GM21529 (cell line): ENCODE measurements around the gene PLG.
"Not testable (repeated sequence)": the region's sequence is repeated elsewhere in the genome, so short reads cannot be mapped to it uniquely, and the experiment has no call there.

Source experiments
- ATAC-seq: cut with Tn5 transposase; IDR thresholded peaks from one replicate; pipeline ENCODE4 v1.9.1; 2021; ENCODE audit not compliant: unreplicated experiment

PLG gene

DNA sequence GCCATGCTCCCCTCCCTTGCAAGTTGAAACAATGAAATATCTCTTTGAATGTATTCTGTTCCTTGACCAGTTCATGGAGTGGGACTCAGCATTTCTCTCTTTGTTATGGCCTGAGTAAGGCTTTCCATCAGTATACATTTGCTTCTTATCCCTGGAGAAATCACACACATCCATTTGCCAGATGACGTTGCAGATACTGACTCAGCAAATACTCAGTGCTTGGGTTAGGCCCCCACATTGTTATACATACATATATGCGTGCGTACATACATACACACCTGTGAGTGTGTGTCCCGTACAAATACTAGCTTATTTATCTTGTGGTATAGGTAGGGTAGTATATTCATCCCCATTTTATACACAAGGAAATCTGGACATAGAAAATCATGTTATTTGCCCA is 72.4 kb downstream of the PLG start:
- ATAC-seq = no peak

DNA sequence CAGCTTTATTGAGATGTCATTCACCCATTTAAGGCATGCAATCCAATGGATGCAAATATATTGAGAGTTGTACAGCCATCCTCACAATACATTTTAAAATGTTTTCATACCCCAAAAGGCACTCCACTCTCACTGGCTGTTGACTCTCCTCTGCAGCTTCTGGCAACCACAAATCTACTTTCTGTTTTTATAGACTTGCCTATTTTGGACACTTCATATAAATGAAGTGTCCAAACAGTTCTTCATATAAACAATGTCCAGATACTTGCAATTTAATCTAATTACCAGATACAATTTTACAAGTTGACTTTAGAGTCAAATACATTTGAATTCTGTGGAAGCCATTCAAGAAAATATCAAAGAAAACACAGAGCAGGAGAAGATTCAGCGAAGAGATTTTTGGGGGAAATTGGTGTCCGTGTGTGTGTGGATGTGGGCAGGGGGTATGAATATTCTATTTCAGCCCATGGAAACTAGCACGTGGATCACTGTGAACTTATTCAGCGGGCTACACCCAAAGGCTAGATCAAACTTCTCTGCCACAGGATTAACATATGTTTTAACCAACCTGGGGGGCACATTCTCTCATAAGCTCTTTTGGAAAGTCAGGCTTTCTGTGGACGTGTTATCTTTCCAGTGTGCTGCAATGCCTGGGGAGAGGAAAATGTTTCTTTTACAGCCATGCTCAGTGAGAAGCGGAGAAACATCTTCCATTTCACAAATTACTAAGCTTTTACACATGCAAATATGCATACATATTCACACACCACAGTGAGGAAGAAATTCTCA is 73.9 kb downstream of the PLG start:
- ATAC-seq = peak; percentile 83

DNA sequence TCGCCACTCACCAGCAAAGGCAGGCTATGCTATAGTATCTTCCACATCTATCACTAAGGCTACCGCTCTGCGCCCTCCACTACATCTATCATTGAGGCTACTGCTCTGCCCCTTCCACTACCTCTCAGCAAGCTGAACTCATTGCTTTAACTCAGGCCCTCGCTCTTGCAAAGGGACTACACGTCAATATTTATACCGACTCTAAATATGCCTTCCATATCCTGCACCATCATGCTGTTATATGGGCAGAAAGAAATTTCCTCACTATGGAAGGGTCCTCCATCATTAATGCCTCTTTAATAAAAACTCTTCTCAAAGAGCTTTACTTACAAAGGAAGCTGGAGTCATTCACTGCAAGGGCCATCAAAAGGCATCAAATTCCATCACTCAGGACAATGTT is 77.1 kb downstream of the PLG start:
- not testable (repeated sequence) for ATAC-seq

DNA sequence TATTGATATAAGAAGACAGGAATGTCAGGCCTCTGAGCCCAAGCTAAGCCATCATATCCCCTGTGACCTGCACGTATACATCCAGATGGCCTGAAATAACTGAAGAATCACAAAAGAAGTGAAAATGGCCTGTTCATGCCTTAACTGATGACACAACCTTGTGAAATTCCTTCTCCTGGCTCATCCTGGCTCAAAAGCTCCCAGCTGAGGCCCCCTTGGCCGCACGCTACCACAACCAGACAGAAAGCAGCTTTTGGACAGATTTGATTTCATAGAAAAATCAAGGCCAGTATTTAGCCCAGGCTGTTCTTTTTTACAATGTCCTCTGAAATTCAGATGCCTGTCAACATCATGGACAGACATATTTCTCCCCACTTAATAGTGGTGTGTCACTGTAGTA is 78.6 kb downstream of the PLG start:
- not testable (repeated sequence) for ATAC-seq

DNA sequence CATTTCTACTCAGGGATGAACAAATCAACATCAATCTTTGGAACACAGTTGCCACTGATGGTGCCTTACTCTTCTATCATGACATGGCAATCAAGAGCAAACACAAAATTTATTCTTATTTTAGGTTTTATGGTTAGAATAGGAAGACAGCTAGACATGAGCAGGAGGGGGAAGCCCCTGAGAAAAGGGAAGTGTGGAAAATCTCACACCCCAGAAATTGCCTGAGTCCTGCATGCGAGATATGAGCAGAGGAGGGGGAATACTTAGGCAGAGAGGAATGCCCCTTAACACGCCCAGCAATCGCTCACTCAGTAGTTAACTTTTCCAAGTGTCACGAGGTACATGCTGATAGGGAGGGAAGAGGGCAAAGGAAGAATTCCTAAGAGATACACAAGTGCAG is 79.3 kb downstream of the PLG start:
- ATAC-seq = no peak

DNA sequence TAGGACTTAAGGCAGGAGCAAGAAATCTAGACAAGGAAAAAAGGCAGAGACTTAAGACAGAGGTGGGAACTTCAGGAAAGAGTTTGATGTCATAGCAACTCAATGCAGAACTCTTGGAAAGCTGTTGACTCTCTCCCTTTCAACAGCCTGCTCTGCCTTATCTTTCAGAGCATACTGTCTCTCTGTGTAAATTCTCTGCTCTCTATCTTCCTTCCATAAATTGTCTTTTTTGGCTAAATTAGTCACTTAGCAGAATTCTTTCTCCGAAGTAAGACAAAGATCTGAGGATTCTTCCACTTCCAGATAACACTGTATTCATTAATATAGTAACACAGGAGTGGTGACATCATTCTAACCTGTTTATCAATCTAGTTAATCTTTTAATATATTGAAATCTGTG is 80.2 kb downstream of the PLG start:
- ATAC-seq = no peak

DNA sequence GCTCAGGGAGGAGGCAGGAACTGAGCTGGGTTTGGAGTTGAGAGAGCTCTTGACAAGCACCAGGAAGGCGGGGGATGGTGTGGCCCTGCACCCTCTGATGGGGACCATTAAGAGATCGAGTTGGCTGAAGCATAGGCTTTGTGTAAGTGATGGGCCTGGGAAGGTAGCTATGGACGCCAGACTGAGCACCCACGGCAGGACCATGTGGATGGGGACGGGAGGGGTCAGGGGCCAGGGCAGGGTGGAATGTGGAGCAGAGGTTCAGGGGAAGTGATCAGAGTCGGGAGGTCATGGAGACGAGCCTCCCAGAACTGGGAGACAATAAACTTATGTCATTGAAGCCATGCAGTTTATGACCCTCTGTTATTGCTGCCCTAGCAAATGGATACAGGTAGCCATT is 81.7 kb downstream of the PLG start:
- ATAC-seq = no peak

DNA sequence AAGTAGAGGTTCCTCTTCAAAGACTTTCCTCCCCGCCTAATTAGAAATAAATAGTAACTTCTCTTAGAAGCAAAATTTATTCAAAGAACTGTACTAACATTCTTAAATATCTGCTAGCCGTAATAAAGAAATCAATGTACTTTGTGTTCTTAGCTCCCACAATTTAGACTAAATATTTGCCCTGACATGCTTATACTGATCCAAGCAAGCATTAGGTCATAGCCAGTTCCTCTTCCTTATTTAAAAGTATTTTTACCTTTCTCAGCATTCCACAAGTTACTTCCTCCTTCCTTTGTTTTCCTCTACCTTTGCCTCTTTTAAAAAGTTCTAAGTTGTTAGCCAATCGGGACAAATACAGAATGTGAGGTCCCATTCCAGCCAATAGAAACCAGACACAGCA is 86.1 kb downstream of the PLG start:
- not testable (repeated sequence) for ATAC-seq

DNA sequence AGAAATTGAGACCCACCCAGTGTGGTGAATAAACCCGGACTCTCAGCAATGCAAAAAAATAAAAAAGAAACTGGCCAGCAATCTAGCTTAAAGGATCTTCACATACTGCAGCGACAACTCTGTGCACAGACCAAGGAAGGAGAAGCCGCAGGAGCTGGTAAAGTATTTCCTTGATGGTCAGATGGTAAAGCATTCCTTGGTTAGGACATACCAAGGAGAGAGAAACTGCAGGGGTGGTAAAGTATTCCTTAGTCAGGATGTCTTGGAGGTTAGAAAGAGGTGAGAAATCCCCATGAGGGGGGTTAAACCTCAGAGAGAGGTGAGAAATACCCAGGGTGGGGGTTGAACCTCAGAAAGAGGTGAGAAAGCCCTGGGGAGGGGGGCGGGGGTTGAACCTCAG is 86.8 kb downstream of the PLG start:
- no peak for ATAC-seq

DNA sequence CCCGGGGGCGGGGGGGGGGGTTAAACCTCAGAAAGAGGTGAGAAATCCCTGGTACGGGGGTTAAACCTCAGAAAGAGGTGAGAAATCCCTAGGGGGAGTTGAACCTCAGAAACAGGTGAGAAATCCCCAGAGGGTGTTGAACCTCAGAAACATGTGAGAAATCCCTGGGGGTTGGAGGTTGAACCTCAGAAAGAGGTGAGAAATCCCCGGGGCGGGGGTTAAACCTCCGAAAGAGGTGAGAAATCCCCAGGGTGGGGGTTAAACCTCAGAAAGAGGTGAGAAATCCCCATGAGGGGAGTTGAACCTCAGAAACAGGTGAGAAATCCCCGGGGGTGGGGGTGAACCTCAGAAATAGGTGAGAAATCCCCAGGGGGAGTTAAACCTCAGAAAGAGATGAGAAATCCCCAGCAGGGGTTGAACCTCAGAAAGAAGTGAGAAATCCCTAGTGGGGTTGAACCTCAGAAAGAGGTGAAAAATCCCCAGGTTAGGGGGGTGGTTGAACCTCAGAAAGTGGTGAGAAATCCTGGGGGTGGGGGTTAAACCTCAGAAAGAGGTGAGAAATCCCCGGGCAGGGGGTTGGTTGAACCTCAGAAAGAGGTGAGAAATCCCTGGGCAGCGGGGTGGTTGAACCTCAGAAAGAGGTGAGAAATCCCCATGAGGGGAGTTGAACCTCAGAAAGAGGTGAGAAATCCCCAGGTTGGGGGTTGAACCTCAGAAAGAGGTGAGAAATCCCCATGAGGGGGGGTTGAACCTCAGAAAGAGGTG is 87.4 kb downstream of the PLG start:
- no peak for ATAC-seq

DNA sequence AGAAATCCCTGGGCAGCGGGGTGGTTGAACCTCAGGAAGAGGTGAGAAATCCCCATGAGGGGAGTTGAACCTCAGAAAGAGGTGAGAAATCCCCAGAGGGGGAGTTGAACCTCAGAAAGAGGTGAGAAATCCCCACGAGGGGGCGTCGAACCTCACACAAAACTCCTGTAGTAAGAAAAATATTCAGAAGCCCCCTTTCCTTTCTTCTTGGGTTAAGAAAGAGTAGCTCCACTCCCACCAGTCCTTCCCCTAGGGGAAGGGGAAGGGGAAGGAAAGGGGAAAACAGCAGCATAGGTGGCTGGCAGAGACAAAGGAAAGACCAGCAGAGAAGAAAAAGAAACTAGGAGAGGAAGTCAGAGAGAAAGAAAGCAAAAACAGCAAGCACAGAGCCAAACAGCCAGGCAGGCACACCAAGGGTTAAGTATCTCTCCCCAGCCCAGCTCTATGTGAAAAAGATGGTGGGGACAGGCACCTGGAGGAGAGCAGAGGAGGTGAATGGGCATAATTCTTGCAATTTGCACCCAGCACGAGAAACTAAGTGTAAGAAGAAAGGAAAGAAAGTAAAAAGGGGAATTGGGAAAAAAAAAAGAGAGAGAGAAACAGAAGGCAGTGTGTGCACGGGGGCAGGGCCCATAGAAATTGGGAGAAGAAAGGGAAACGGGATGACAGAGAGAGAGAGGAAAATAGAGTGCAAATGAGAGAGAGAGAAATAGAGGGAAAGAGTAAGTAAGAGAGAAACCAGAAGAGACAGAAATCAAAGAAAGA is 88.2 kb downstream of the PLG start:
- ATAC-seq = peak; percentile 40

DNA sequence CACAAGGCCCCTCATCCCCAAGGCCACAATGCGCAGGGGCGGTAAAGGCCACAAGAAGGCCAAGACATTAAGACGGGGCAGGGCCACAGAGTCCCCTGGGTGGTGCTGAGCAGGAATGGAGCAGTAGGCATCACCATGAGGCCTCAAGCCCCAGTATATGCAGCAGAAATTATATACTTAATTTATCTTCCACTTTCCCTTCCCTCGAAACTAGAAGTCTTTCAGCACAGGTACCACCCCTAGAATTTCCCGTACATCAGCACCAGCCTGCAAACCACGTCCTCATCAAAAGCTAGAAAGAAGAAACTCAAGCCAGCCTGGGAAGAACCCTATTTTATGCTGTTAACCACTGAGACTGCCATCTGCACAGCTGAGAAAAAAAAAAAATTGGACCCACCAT is 89.4 kb downstream of the PLG start:
- peak; percentile 67 for ATAC-seq

DNA sequence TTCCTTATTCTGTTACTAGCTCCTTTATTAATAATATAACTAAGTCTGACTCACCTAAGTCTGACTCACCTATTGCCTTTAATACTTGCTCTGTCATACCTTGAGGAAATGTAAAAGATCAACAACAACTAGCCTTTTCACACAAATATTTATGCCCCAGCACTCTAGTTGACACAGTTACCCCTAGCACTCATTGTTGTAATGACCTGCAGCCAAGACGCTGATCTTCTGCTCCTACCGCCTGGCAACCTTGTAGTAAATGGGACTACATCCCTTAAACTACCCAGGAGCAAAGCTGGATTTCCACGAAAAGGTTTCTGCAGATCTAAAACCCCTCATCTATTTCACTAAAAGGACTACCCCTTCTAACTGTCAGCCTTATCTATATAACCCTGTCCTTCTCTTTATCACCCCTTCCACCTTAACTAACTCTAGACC is 90.0 kb downstream of the PLG start:
- ATAC-seq = peak; percentile 49

DNA sequence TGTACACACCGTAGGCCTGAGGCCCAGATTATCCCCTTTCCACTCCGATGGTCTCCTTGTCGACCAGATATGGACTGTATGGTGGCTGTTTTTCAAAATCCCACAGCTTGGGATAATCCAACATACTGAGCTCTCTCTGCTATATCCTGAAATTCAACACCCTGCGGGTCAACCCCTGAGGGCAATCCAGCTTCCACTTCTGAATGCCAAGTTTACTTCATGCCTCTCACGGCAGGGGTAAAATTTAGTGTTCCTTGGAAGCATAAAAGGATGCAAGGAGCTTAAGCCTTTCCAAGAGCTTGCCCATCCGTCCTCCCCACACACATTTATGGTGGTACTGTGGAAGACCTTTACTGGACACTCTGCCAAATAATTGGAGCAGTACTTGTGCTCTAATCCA is 90.7 kb downstream of the PLG start:
- no peak for ATAC-seq

DNA sequence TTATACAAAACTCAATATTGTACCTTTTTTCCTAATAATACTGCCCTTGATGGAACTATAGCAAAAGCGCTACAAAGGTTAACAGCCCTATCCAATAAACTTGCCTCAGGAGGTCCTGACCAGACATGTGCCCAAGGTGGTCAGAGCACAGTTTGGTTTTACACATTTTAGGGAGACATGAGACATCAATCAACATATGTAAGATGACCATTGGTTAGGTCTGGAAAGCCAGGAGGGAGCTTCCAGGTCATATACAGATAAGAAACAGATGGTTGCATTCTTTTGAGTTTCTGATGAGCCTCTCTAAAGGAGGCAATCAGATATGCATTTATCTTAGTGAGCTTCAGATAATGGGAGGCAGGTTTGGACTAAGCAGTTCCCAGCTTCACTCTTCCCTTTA is 91.6 kb downstream of the PLG start:
- ATAC-seq = no peak

DNA sequence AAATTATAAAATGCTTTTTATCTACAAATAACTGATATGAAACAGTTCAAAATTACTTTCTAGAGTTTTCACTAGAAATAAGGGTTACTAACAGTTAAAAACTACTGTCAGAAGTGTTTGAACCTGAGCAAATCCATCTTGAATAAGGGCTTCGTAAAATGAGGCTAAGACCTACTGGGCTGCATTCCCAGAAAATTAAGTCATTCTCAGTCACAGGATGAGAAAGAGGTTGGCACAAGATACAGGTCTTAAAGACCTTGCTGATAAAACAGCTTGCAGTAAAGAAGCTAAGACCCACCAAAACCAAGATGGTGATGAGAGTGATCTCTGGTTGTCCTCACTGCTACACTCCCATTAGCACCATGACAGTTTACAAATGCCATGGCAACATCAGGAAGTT is 93.7 kb downstream of the PLG start:
- no peak for ATAC-seq

DNA sequence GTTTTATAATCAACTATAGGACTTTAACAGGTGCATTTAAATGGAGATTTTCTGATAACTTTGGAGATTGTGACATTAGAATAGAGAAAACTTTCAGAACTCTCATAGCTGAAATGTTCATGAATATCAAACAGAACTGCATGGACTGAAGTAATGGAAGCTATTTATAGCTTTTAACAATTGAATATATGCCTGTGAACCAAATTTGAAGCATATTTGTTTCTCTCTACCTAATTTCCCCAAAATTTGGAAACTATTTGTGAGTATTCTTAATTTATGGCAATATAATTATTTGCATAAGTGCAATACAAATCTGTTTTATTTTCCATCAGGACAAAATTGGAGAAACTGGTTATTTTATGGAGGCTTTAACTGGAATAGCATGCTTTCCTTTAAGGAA is 96.6 kb downstream of the PLG start:
- ATAC-seq = no peak

DNA sequence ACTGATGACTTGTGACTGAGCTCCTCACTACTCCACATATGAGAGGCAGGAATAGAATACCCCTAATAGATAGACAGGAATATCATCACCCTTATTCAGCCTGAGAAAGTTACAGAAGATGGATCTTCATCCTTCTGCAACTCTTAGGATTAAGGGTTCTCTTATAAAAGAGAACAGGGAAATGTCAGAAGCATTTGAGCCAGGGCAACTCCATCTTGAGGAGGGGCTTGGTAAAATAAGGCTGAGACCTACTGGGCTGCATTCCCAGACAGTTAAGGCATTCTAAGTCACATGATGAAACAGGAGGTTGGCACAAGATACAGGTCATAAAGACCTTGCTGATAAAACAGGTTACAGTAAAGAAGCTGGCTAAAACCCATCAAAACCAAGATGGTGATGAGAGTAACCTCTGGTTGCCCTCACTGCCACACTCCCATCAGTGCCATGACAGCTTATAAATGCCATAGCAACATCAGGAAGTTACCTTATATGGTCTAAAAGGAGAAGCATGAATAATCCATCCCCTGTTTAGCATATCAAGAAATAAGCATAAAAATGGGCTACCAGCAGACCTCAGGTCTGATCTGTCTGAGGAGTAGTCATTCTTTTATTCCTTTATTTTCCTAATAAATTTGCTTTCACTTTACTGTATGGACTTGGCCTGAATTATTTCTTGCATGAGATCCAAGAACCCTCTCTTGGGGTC is 97.9 kb downstream of the PLG start:
- no peak for ATAC-seq

DNA sequence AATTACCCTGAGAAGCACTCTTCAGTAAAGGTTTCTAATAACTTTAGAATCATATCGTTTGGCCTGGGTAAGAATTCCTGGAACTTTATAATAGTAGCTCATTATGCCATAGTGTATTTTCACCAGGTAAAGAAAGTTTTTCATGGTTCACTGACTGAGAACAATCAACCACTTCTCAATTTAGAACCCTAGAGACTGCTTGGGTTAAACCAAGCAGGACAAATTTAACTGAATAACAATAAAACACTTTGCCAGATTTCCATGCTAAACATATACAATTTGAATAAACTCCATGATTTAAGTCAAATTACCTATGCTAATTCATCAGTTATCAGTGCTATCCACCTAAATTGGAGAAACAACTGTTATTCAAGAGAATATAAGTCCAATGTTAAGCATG is 99.4 kb downstream of the PLG start:
- ATAC-seq = no peak

DNA sequence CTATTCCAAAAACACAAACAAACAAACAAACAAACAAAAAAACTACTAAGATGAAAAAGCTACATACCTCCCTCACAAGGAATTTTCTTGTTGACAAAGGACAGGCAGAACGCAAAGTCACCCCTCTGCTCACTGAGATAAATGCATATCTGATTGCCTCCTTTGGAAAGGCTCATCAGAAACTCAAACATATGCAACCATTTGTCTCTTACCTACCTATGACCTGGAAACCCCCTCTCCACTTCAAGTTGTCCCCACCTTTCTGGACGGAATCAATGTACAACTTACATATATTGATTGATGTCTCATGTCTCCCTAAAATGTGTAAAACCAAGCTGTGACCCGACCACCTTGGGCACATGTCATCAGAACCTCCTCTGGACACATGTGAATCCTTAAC is 100.0 kb downstream of the PLG start:
- not testable (repeated sequence) for ATAC-seq
